SK-N-SH treated with all-trans-retinoic acid at 6 μM for 48 hours (cell line): ENCODE measurements around the gene ZNF444.

Source experiments
- ARNTL ChIP-seq: fragments of 450-650 bp; formaldehyde crosslinking; IDR thresholded peaks from 2 replicates; pipeline ENCODE4 v1.5.0; 2020; ENCODE audit warnings: low read depth, mild to moderate bottlenecking, moderate library complexity, borderline replicate concordance
- PPARA ChIP-seq: fragments of 250-450 bp; sonication (Bioruptor Pico); IDR thresholded peaks from 2 replicates; pipeline ENCODE4 v1.5.0; 2020; ENCODE audit warnings: mild to moderate bottlenecking, borderline replicate concordance
- SNAI2 ChIP-seq: fragments of 250-450 bp; sonication (Bioruptor Pico); IDR thresholded peaks from 2 replicates; pipeline ENCODE4 v1.5.0; 2020; ENCODE audit warnings: mild to moderate bottlenecking, moderate library complexity
- TF ChIP-seq, protein P1 (sequence below): fragments of 250-450 bp; sonication (Bioruptor Pico); IDR thresholded peaks from 2 replicates; pipeline ENCODE4 v1.8.0; 2021; ENCODE audit warnings: low read depth, mild to moderate bottlenecking, moderate library complexity, borderline replicate concordance
- TF ChIP-seq, protein P2 (sequence below): fragments of 250-450 bp; sonication (Bioruptor Pico); IDR thresholded peaks from 2 replicates; pipeline ENCODE4 v1.8.0; 2020; ENCODE audit warnings: mild to moderate bottlenecking, moderate library complexity, borderline replicate concordance
- TF ChIP-seq, protein P3 (sequence below): fragments of 250-450 bp; sonication (Bioruptor Pico); IDR thresholded peaks from 2 replicates; pipeline ENCODE4 v1.5.1; 2021; ENCODE audit warnings: mild to moderate bottlenecking, moderate library complexity
- TF ChIP-seq, protein P4 (sequence below): fragments of 250-450 bp; sonication (Bioruptor Pico); IDR thresholded peaks from 2 replicates; pipeline ENCODE4 v1.5.1; 2020; ENCODE audit warnings: low read depth, mild to moderate bottlenecking, moderate library complexity

- TF ChIP-seq, protein P1, sequence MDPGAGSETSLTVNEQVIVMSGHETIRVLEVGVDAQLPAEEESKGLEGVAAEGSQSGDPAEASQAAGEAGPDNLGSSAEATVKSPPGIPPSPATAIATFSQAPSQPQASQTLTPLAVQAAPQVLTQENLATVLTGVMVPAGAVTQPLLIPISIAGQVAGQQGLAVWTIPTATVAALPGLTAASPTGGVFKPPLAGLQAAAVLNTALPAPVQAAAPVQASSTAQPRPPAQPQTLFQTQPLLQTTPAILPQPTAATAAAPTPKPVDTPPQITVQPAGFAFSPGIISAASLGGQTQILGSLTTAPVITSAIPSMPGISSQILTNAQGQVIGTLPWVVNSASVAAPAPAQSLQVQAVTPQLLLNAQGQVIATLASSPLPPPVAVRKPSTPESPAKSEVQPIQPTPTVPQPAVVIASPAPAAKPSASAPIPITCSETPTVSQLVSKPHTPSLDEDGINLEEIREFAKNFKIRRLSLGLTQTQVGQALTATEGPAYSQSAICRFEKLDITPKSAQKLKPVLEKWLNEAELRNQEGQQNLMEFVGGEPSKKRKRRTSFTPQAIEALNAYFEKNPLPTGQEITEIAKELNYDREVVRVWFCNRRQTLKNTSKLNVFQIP (CRISPR knock-in tag): no peak
- no peak for TF ChIP-seq SNAI2 (CRISPR knock-in tag)
- TF ChIP-seq, protein P2, sequence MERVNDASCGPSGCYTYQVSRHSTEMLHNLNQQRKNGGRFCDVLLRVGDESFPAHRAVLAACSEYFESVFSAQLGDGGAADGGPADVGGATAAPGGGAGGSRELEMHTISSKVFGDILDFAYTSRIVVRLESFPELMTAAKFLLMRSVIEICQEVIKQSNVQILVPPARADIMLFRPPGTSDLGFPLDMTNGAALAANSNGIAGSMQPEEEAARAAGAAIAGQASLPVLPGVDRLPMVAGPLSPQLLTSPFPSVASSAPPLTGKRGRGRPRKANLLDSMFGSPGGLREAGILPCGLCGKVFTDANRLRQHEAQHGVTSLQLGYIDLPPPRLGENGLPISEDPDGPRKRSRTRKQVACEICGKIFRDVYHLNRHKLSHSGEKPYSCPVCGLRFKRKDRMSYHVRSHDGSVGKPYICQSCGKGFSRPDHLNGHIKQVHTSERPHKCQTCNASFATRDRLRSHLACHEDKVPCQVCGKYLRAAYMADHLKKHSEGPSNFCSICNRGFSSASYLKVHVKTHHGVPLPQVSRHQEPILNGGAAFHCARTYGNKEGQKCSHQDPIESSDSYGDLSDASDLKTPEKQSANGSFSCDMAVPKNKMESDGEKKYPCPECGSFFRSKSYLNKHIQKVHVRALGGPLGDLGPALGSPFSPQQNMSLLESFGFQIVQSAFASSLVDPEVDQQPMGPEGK: no peak
- no peak for TF ChIP-seq PPARA (CRISPR knock-in tag)
- TF ChIP-seq, protein P3, sequence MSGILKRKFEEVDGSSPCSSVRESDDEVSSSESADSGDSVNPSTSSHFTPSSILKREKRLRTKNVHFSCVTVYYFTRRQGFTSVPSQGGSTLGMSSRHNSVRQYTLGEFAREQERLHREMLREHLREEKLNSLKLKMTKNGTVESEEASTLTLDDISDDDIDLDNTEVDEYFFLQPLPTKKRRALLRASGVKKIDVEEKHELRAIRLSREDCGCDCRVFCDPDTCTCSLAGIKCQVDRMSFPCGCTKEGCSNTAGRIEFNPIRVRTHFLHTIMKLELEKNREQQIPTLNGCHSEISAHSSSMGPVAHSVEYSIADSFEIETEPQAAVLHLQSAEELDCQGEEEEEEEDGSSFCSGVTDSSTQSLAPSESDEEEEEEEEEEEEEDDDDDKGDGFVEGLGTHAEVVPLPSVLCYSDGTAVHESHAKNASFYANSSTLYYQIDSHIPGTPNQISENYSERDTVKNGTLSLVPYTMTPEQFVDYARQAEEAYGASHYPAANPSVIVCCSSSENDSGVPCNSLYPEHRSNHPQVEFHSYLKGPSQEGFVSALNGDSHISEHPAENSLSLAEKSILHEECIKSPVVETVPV: no peak
- TF ChIP-seq, protein P4, sequence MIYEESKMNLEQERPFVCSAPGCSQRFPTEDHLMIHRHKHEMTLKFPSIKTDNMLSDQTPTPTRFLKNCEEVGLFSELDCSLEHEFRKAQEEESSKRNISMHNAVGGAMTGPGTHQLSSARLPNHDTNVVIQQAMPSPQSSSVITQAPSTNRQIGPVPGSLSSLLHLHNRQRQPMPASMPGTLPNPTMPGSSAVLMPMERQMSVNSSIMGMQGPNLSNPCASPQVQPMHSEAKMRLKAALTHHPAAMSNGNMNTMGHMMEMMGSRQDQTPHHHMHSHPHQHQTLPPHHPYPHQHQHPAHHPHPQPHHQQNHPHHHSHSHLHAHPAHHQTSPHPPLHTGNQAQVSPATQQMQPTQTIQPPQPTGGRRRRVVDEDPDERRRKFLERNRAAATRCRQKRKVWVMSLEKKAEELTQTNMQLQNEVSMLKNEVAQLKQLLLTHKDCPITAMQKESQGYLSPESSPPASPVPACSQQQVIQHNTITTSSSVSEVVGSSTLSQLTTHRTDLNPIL (CRISPR knock-in tag): no peak
- no peak for TF ChIP-seq ARNTL (CRISPR knock-in tag)
Observed at GRCh38 chr19:56126983-56127780, 13.9 kb upstream of the ZNF444 start.
